GM12865 (cell line): ENCODE data around the gene OR6C75.

ENCODE experiments used
- DNase-seq: peaks from one replicate; pipeline ENCODE4 v3.0.0; 2010; ENCODE audit warnings: low read depth
- H3K4me3 ChIP-seq: 2 replicates; pipeline ENCODE4 v1.5.1; 2011; ENCODE audit warnings: mild to moderate bottlenecking, low read depth, low read length, control low read depth
- TF ChIP-seq, protein P1 (sequence below): IDR thresholded peaks from 2 replicates; pipeline ENCODE4 v1.5.1; 2011; ENCODE audit warnings: low read length, control low read depth, low read depth, inconsistent platforms; ENCODE audit not compliant: insufficient read depth; ENCODE audit errors: missing control alignments

The OR6C75 gene

DNA sequence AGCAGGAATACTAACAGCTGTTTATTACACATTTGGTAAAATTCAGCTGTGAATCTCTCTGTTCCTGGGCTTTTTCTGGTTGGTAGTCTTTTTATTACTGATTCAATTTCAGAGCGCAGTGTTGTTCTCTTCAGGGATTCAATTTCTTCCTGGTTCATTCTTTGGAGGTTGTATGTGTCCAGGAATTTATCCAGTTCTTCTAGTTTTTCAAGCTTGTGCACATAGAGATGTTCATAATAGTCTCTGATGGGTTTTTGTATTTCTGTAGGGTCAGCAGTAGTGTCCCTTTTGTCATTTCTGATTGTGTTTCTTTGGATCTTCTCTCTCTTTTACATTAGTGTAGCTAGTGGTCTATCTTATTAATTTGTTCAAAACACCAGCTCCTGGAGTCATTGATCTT is 54.2 kb downstream of the OR6C75 start:
- TF ChIP-seq, protein P1, sequence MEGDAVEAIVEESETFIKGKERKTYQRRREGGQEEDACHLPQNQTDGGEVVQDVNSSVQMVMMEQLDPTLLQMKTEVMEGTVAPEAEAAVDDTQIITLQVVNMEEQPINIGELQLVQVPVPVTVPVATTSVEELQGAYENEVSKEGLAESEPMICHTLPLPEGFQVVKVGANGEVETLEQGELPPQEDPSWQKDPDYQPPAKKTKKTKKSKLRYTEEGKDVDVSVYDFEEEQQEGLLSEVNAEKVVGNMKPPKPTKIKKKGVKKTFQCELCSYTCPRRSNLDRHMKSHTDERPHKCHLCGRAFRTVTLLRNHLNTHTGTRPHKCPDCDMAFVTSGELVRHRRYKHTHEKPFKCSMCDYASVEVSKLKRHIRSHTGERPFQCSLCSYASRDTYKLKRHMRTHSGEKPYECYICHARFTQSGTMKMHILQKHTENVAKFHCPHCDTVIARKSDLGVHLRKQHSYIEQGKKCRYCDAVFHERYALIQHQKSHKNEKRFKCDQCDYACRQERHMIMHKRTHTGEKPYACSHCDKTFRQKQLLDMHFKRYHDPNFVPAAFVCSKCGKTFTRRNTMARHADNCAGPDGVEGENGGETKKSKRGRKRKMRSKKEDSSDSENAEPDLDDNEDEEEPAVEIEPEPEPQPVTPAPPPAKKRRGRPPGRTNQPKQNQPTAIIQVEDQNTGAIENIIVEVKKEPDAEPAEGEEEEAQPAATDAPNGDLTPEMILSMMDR, result no peak
- DNase-seq, result no peak
- no peak overlapping the region for H3K4me3 ChIP-seq
